HG03025 (cell line): ENCODE data around the gene COIL.

Experiments used
- ATAC-seq: cut with Tn5 transposase; IDR thresholded peaks from one replicate; pipeline ENCODE4 v1.9.1; 2021; ENCODE audit warnings: mild to moderate bottlenecking, moderate library complexity; ENCODE audit not compliant: unreplicated experiment, low FRiP score

The COIL gene

GRCh38 chr17:56912105-56912999 lies 48.5 kb downstream of the COIL start:
- no peak for ATAC-seq

- ATAC-seq = no peak
Measured at GRCh38 chr17:56910509-56911235, 50.2 kb downstream of the COIL start.

DNA sequence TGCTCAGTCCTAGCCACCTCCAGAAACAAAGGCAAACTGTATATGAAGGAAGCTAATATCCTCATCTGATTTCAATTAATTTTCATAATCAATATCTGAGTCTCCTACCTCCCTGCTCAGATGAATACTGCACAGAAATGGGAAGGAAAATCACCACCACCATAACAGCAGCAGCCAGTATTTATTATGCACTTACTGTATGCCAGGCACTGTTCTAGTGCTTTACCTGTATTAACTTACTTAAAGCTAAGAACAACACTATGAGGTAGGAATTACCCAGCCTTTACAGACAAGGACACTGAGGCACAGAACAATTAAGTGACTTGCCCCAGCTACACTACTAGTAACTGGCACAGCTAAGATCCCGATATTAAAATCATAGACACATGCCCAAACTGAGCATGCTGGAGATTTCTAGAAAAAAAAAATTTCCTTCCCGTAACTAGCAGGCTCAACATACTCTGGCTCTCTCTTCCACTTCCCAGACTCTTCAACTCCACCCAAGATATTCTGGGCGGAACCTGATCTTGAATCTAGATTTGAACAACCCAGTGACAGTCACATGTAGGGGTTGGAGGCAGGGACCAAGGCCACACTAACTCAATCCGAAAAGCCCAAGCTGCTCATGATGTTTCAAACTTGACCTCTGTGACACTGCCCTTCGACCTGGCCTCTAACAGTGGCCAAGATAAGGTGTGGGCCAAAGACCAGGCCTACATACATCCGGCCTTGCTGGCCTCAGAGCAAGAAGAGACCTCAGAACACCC lies 50.9 kb downstream of the COIL start:
- no peak for ATAC-seq

- peak; percentile 61 for ATAC-seq
Measured at GRCh38 chr17:56908001-56908542, 52.8 kb downstream of the COIL start.

- ATAC-seq = no peak
Measured at GRCh38 chr17:56903560-56903959, 57.3 kb downstream of the COIL start.

DNA sequence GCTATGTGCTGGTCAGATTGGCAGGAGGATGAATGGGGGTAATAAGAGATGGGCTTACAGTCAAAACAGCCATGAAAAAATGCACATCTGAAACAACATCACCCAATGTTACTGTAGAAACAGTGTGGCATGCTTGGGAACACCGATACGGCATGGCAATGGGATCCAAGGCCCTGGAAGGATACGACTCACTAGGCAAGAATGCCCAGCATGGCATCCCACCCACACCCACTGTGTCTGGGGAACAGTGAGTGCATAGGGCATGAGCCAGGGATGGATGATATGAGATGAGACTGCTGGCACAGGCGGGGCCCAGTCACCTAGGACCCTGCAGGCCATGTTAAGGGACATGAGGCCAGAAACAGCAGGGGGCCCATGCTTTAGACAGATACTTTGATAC lies 58.5 kb downstream of the COIL start:
- no peak for ATAC-seq

- no peak for ATAC-seq
Measured at GRCh38 chr17:56899403-56899802, 61.4 kb downstream of the COIL start.

GRCh38 chr17:56898874-56899273 lies 62.0 kb downstream of the COIL start:
- no peak for ATAC-seq

GRCh38 chr17:56897646-56898424 lies 63.0 kb downstream of the COIL start:
- no peak for ATAC-seq

DNA sequence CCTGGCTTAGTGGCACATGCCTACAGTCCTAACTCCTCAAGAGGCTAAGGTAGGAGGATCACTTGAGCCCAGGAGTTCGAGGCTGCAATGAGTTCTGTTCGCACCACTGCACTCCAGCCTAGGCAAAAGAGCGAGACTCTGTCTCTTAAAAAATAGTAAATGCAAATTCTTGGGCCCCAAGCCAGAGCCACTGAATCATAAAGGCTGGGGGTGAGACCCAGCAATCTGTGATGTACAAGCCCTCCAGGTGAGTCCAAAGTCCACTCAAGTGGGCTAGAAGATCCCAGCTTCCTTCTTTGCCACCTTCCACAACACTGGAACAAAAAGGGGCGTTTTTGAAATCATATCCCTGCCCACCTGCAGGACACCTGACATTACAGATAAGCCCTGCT lies 63.9 kb downstream of the COIL start:
- no peak for ATAC-seq

DNA sequence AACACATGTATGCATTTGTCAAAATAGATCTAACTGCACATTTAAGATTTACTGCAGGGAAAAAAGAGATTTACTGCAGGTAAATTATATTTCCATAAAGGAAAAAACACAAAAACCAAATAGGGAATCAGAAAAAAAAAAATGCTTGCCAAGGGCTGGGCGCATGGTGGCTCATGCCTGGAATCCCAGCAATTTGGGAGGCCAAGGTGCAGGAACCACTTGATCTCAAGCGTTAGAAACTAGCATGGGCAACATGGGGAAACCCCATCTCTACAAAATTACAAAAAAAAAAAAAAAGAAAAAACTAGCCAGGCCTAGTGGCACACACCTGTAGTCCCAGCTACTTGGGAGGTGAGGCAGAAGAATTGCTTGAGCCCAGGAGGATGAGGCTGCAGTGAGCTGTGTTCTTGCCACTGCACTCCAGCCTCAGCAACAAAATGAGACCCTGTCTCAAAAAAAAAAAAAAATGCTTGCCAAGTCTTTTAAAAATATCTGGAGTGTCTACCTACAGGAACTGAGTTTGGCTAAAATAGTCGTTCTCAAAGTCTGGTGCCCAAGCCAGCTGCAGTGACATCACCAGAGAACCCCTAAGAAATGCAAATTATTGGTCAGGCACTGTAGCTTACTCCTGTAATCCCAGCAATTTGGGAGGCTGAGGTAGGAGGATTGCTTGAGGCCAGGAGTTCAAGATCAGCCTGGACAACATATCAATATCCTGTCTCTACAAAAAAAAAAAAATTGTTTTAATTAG lies 64.5 kb downstream of the COIL start:
- no peak for ATAC-seq

DNA sequence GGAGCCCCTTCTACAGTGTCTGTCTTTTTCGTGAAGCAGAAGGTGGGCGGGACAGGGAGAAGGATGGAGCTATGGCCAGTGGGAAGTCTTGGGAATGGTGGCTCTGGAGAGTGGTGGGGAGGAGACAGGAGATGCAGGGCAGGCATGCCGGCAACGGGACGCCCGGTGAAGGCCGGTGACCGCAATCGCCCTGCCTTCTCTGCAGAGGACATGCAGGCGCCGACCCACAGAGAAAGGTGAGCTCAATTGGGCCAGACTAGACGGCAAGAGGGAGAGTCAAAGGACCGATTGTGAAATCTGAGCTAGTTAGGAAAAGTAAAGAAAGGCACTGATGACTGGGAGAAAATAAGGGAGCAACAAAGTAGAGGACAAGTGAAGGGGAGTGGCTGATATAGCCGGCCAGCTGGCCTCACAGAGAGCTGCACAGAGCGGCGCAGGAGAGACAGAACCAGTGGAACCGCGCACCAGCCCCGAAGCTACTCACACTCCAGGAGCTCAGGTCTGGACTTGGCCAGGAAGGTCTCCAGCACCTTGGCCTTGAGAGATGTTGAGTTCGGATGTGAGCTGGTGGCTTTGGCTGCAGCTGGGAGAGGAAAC lies 65.9 kb downstream of the COIL start:
- ATAC-seq = no peak

DNA sequence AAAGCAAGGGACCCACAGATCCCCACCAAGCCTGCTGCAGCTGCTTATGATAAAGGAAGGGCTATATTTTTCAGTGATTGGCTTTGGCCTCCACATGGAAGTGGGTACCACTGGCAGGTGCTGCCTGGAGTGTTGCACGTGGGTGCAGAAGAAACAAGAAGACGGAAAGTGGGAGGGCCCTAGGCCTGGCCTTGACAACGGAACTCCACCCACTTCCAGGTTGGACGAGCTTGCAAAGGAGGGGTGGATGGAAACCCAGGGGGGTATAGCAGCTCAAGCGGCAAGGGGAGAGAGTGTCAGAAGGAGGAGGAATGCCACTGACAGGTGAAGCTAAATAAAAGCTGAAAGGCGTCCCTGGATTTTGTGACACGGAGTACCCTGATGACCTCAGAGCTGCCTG lies 67.3 kb downstream of the COIL start:
- ATAC-seq = no peak

- ATAC-seq = no peak
Measured at GRCh38 chr17:56892333-56892732, 68.5 kb downstream of the COIL start.

- ATAC-seq = no peak
Measured at GRCh38 chr17:56891751-56892150, 69.1 kb downstream of the COIL start.

DNA sequence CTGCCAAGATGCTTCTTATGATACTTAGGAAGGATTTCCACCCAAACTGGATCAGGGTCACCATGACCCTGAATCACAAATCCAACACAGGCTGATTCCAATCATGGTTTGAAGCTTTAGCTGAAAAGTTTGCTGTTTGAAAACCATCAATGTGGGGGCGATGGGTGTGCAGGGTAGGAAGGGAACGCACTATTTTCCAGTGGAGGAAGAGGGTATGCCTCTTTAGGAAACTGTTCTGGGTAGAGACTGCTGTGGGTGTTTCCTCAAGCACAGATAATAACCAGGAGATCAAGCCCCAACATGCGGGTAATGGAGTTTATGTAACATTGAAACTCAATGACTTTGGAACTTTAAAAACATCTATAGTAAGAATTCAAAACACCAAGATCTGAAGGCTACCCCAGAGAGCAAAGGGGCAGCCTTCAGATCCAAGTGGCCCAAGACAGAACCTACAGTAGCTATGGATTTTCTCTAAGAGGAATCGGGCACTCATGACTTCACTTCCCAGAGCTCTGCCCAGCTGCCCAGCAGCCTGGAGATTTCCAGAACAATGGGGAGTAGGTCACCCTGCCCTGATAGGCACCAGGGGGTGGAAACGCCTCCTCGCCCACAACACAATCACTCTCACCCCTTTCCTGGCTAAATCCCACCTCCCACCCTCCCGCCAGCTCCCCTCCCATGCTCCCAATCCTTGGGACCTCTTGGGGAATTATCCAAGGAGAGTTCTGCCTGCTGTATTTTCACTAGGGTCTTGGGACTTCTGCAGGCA lies 69.8 kb downstream of the COIL start:
- ATAC-seq = no peak

DNA sequence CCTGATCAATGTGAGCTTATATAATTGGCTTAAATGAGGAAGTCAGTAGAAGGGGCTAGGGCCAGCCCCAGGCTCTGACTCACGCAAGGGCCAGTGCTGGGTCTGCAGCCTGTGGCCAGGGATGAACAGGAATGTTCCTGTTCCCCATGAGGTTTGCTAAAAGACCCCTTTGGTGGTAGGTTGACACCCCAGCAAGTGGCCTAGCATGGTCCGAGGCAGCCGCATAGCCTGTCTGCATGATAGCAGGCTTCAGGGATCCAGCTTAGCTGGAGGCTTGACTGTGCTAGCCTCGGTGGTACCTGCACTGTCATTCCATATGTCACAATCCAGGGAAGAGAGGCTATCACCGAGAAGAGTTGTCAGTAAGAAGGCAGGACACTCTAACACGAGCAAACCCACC lies 70.5 kb downstream of the COIL start:
- no peak for ATAC-seq
